NCI-H128 (cell line): ENCODE results near the gene MGP.

ENCODE experiments used
- DNase-seq: peaks from one replicate; lab custom pipeline; 2025; ENCODE audit not compliant: unreplicated experiment; lab: John Stamatoyannopoulos, UW

MGP gene

GRCh38 chr12:14903386-14904098 lies 17.9 kb upstream of the MGP start:
- DNase-seq: no peak

- DNase-seq: no peak
Observed at GRCh38 chr12:14902465-14902864, 16.8 kb upstream of the MGP start.

GRCh38 chr12:14901228-14901562 lies 15.5 kb upstream of the MGP start:
- no peak for DNase-seq

GRCh38 chr12:14900521-14901227 lies 15.0 kb upstream of the MGP start:
- DNase-seq: no peak

GRCh38 chr12:14896521-14897169 lies 11.0 kb upstream of the MGP start:
- DNase-seq: no peak

- no peak for DNase-seq
Observed at GRCh38 chr12:14893506-14894250, 8.0 kb upstream of the MGP start.

- no peak for DNase-seq
Observed at GRCh38 chr12:14892726-14893505, 7.3 kb upstream of the MGP start.

GRCh38 chr12:14890701-14891100 lies 5.0 kb upstream of the MGP start:
- no peak for DNase-seq

- no peak for DNase-seq
Observed at GRCh38 chr12:14886271-14886670, 617 bp upstream of the MGP start.

- peak; percentile 70 for DNase-seq
Observed at GRCh38 chr12:14884458-14884878, 1.2 kb downstream of the MGP start.

- no peak for DNase-seq
Observed at GRCh38 chr12:14883686-14884085, 2.0 kb downstream of the MGP start.

- DNase-seq: no peak
Observed at GRCh38 chr12:14880890-14881453, 4.7 kb downstream of the MGP start.

- DNase-seq: no peak
Observed at GRCh38 chr12:14879222-14879933, 6.3 kb downstream of the MGP start.

- DNase-seq: no peak
Observed at GRCh38 chr12:14878488-14878887, 7.2 kb downstream of the MGP start.

GRCh38 chr12:14876833-14877232 lies 8.8 kb downstream of the MGP start:
- DNase-seq: no peak

- no peak for DNase-seq
Observed at GRCh38 chr12:14874882-14875281, 10.8 kb downstream of the MGP start.

- DNase-seq: no peak
Observed at GRCh38 chr12:14873440-14874185, 12.0 kb downstream of the MGP start.

GRCh38 chr12:14871886-14872285 lies 13.8 kb downstream of the MGP start:
- DNase-seq: no peak

GRCh38 chr12:14871247-14871646 lies 14.4 kb downstream of the MGP start:
- DNase-seq: no peak
